ENCODE results near the gene GOPC. TPM values are rescaled to one million over a fixed set of nuclear protein-coding genes. Genes with fewer than 3 reads are reported as not detected.
A peak's percentile ranks its signal among the peaks of the same experiment; 100 is the strongest.
"Not testable (repeated sequence)": the region's sequence is repeated elsewhere in the genome, so short reads cannot be mapped to it uniquely, and the experiment has no call there.

The GOPC gene
- total RNA-seq (10 to 100 TPM; 21.2 to 22.0 TPM), polyA plus RNA-seq (15.5 TPM)

- Mint-ChIP-seq H3K4me1 (peaks cover 45 to 54% (median 53%) of the 10 kb centered on the region in 3 donors), H3K27ac (peak within 1 kb of the TSS; percentile 89 to 99 (median 98)), H3K27me3 (peaks cover 0 to 9% of the 10 kb centered on the region in 2 donors), H3K36me3 (peaks cover 9 to 27% (median 11%) of the 10 kb centered on the region in 3 donors), H3K9me3 (no peaks in the 10 kb centered on the region), H3K4me3 (peak within 1 kb of the TSS; percentile 96 to 100 (median 99))
- peak; percentile 91 to 98 (median 96) for DNase-seq
- H3K9me3 ChIP-seq (ENCODE audit: low read length) = no peaks in the 10 kb centered on the region
- no peaks in the 10 kb centered on the region for H3K27me3 ChIP-seq (ENCODE audit: insufficient read depth, low read length, poor library complexity, severe bottlenecking)
- H3K27ac ChIP-seq (ENCODE audit: low read depth, low read length) = peak within 1 kb of the TSS; percentile 79
- peak within 1 kb of the TSS; percentile 92 for H3K4me3 ChIP-seq (ENCODE audit: low read length)
- no peaks in the 10 kb centered on the region for H3K36me3 ChIP-seq (ENCODE audit: insufficient read depth, low read length)
- CTCF ChIA-PET = interaction anchor here (0.6 to 2.1 kb wide), 5 partner anchors 15 to 159 kb away, joined by 3 to 9 read pairs (median 3); no protein-coding TSS in a partner anchor
- peaks cover 30% of the 10 kb centered on the region for H3K4me1 ChIP-seq (ENCODE audit: insufficient read depth, low read length)
- POLR2A ChIA-PET = interaction anchor here (0.5 to 1.6 kb wide), 10 partner anchors 51 to 1740 kb away, joined by 3 to 10 read pairs (median 4); no protein-coding TSS in a partner anchor
Observed at GRCh38 chr6:117602151-117602898, at the start of gene GOPC. Gene GOPC (minus strand): TSS chr6:117602511. CDS start chr6:117602288, 223 bp downstream.

GRCh38 chr6:117651984-117652383 is 49.7 kb upstream of the GOPC start:
- H3K9me3 ChIP-seq (ENCODE audit: low read length); H3K36me3 Mint-ChIP-seq; H3K27ac ChIP-seq (ENCODE audit: low read depth, low read length); CTCF ChIA-PET; POLR2A ChIA-PET; H3K4me3 Mint-ChIP-seq; H3K27me3 ChIP-seq (ENCODE audit: insufficient read depth, low read length, poor library complexity, severe bottlenecking); DNase-seq; H3K27me3 Mint-ChIP-seq; H3K27ac Mint-ChIP-seq; H3K4me3 ChIP-seq (ENCODE audit: low read length); H3K9me3 Mint-ChIP-seq; H3K36me3 ChIP-seq (ENCODE audit: insufficient read depth, low read length); H3K4me1 ChIP-seq (ENCODE audit: insufficient read depth, low read length): not testable (repeated sequence)
- peaks cover 3 to 10% (median 4%) of the 10 kb centered on the region in 3 donors for H3K4me1 Mint-ChIP-seq

DNA sequence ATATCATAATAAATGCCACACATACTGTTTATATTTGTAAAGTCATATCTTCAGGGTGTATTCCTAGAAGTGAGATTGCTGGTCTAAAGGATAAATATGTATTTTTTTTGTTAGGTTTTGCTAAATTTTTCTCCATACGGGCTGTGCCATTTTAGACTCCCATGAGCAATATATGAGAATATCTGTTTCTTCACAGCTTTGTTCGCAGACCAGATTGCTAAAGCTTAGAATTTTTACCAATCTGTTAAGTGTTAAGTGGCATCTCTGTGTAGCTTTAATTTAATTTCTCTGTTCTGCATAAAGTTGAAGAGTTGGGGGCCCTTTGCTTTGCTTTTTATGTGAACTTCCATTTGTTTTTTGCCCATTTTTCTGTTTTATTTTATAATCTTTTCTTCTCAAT is 40.7 kb upstream of the GOPC start:
- H3K4me1 ChIP-seq (ENCODE audit: insufficient read depth, low read length) = no peaks in the 10 kb centered on the region
- Mint-ChIP-seq H3K36me3 (peaks cover 0 to 6% (median 0%) of the 10 kb centered on the region in 3 donors), H3K4me3 (no peak overlapping the region), H3K4me1 (no peaks in the 10 kb centered on the region), H3K27me3 (peaks cover 3 to 8% of the 10 kb centered on the region in 2 donors), H3K9me3 (peaks cover 0 to 6% (median 0%) of the 10 kb centered on the region in 5 donors), H3K27ac (no peak overlapping the region)
- ChIA-PET CTCF (no interaction called here), POLR2A (interaction anchor here (0.7 kb wide), 1 partner anchor 1047 kb away, joined by 3 read pairs; no protein-coding TSS in a partner anchor)
- no peaks in the 10 kb centered on the region for H3K27me3 ChIP-seq (ENCODE audit: insufficient read depth, low read length, poor library complexity, severe bottlenecking)
- H3K27ac ChIP-seq (ENCODE audit: low read depth, low read length) = no peak overlapping the region
- no peaks in the 10 kb centered on the region for H3K36me3 ChIP-seq (ENCODE audit: insufficient read depth, low read length)
- H3K4me3 ChIP-seq (ENCODE audit: low read length) = no peak overlapping the region
- no peaks in the 10 kb centered on the region for H3K9me3 ChIP-seq (ENCODE audit: low read length)
- DNase-seq = no peak

GRCh38 chr6:117637770-117638169 is 35.5 kb upstream of the GOPC start:
- Histone ChIP-seq H3K27me3 (ENCODE audit: insufficient read depth, low read length, poor library complexity, severe bottlenecking) (no peaks in the 10 kb centered on the region), H3K4me1 (ENCODE audit: insufficient read depth, low read length) (no peaks in the 10 kb centered on the region), H3K27ac (ENCODE audit: low read depth, low read length) (no peak overlapping the region), H3K4me3 (ENCODE audit: low read length) (no peak overlapping the region), H3K9me3 (ENCODE audit: low read length) (no peaks in the 10 kb centered on the region), H3K36me3 (ENCODE audit: insufficient read depth, low read length) (no peaks in the 10 kb centered on the region)
- Mint-ChIP-seq H3K9me3 (peaks cover 0 to 6% (median 0%) of the 10 kb centered on the region in 5 donors), H3K27ac (no peak overlapping the region), H3K4me1 (no peaks in the 10 kb centered on the region), H3K4me3 (no peak overlapping the region), H3K27me3 (peaks cover 0 to 3% of the 10 kb centered on the region in 2 donors), H3K36me3 (peaks cover 0 to 10% (median 0%) of the 10 kb centered on the region in 3 donors)
- ChIA-PET POLR2A (no interaction called here), CTCF (no interaction called here)
- DNase-seq = no peak

DNA sequence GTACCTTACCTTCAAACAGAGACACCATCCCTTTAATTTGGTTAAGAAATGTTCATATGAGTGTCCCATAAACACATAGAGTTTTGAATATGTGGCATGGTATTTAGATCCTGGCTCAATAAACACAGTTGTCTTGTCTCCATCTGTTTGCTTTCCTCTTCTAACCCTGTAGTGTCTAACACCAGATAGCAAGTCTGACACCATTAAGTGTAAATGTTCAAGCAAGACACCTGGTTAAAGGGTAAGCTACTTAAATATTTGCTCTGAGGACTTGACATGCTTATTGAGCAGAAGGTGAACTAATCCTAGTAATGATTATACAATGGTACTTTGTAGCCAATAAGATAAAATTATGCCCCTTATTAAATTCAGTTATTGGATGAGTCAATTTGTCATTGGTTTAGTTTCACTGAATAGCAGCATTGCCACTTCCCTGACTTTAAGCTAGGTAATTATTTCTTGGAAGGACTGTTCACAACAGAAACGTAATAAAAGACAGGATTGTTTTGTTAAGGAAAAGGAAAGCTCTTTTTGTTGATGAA is 26.9 kb upstream of the GOPC start:
- H3K4me1 ChIP-seq (ENCODE audit: insufficient read depth, low read length) = no peaks in the 10 kb centered on the region
- ChIA-PET POLR2A (no interaction called here), CTCF (no interaction called here)
- Mint-ChIP-seq H3K4me3 (no peak overlapping the region), H3K27ac (no peak overlapping the region), H3K36me3 (peaks cover 2 to 17% (median 2%) of the 10 kb centered on the region in 3 donors), H3K9me3 (peaks cover 15 to 21% (median 17%) of the 10 kb centered on the region in 5 donors), H3K4me1 (no peaks in the 10 kb centered on the region), H3K27me3 (peaks cover 0 to 9% of the 10 kb centered on the region in 2 donors)
- no peak overlapping the region for H3K27ac ChIP-seq (ENCODE audit: low read depth, low read length)
- H3K27me3 ChIP-seq (ENCODE audit: insufficient read depth, low read length, poor library complexity, severe bottlenecking) = no peaks in the 10 kb centered on the region
- H3K4me3 ChIP-seq (ENCODE audit: low read length) = no peak overlapping the region
- no peak for DNase-seq
- no peaks in the 10 kb centered on the region for H3K36me3 ChIP-seq (ENCODE audit: insufficient read depth, low read length)
- no peaks in the 10 kb centered on the region for H3K9me3 ChIP-seq (ENCODE audit: low read length)

DNA sequence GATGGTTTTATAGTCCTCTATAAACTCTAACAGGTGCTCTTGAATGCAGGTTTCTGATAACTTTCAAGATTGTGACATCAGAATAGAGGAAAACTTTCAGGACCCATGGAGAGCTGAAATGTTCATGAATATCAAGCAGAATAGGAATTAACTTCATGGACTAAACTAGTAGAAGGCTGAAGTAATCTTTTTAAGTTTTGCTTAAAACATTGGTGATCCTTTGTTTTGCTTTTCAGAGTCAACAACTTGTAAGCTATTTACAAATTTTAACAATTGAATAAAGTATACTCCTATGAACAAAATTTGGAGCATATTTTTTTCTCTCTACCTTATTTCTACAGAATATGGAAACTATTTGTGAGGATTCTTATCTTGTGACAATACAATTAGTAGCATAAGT is 25.2 kb upstream of the GOPC start:
- Histone ChIP-seq H3K4me3 (ENCODE audit: low read length) (no peak overlapping the region), H3K4me1 (ENCODE audit: insufficient read depth, low read length) (no peaks in the 10 kb centered on the region), H3K27me3 (ENCODE audit: insufficient read depth, low read length, poor library complexity, severe bottlenecking) (no peaks in the 10 kb centered on the region), H3K9me3 (ENCODE audit: low read length) (no peaks in the 10 kb centered on the region), H3K36me3 (ENCODE audit: insufficient read depth, low read length) (no peaks in the 10 kb centered on the region), H3K27ac (ENCODE audit: low read depth, low read length) (no peak overlapping the region)
- peaks cover 15 to 22% (median 17%) of the 10 kb centered on the region in 5 donors for H3K9me3 Mint-ChIP-seq
- no peak overlapping the region for H3K4me3 Mint-ChIP-seq
- peaks cover 2 to 24% (median 4%) of the 10 kb centered on the region in 3 donors for H3K36me3 Mint-ChIP-seq
- ChIA-PET POLR2A (no interaction called here), CTCF (no interaction called here)
- H3K27me3 Mint-ChIP-seq = peaks cover 2 to 9% of the 10 kb centered on the region in 2 donors
- DNase-seq = no peak
- no peak overlapping the region for H3K27ac Mint-ChIP-seq
- H3K4me1 Mint-ChIP-seq = no peaks in the 10 kb centered on the region

GRCh38 chr6:117624869-117625481 is 22.7 kb upstream of the GOPC start:
- H3K9me3 Mint-ChIP-seq = peaks cover 15 to 22% (median 17%) of the 10 kb centered on the region in 5 donors
- Histone ChIP-seq H3K36me3 (ENCODE audit: insufficient read depth, low read length) (no peaks in the 10 kb centered on the region), H3K4me1 (ENCODE audit: insufficient read depth, low read length) (no peaks in the 10 kb centered on the region), H3K27ac (ENCODE audit: low read depth, low read length) (no peak overlapping the region), H3K27me3 (ENCODE audit: insufficient read depth, low read length, poor library complexity, severe bottlenecking) (no peaks in the 10 kb centered on the region), H3K9me3 (ENCODE audit: low read length) (no peaks in the 10 kb centered on the region), H3K4me3 (ENCODE audit: low read length) (no peak overlapping the region)
- H3K36me3 Mint-ChIP-seq = peaks cover 2 to 24% (median 4%) of the 10 kb centered on the region in 3 donors
- no peaks in the 10 kb centered on the region for H3K4me1 Mint-ChIP-seq
- ChIA-PET POLR2A (no interaction called here), CTCF (no interaction called here)
- H3K27ac Mint-ChIP-seq = no peak overlapping the region
- H3K27me3 Mint-ChIP-seq = peaks cover 2 to 5% of the 10 kb centered on the region in 2 donors
- DNase-seq = no peak
- H3K4me3 Mint-ChIP-seq = no peak overlapping the region

DNA sequence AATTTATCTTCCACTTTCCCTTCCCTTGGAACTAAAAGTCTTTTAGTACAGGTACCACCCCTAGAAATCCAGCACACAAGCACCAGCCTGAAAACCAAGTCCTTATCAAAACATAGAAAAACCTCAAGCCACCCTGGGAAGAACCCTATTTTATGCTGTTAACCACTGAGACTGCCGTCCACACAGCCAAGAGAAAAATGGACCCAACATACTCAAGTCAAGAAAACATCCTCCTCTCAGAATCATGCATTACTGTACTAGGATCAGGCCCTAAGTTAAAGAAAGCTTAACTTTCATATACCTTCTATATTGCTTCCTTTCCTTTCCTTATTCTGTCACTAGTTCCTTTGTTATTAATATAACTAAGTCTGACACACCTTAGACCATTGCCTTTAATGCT is 16.9 kb upstream of the GOPC start:
- H3K36me3 ChIP-seq (ENCODE audit: insufficient read depth, low read length) = no peaks in the 10 kb centered on the region
- Mint-ChIP-seq H3K4me1 (peaks cover 21 to 27% (median 22%) of the 10 kb centered on the region in 3 donors), H3K9me3 (peaks cover 0 to 8% (median 4%) of the 10 kb centered on the region in 5 donors), H3K36me3 (peaks cover 0 to 7% (median 2%) of the 10 kb centered on the region in 3 donors), H3K4me3 (no peak overlapping the region), H3K27me3 (peaks cover 0 to 8% of the 10 kb centered on the region in 2 donors), H3K27ac (peak overlapping the region in 3 of 8 donors; percentile 1 to 48 (median 14))
- no peaks in the 10 kb centered on the region for H3K27me3 ChIP-seq (ENCODE audit: insufficient read depth, low read length, poor library complexity, severe bottlenecking)
- no peaks in the 10 kb centered on the region for H3K9me3 ChIP-seq (ENCODE audit: low read length)
- POLR2A ChIA-PET = no interaction called here
- no peak for DNase-seq
- CTCF ChIA-PET = interaction anchor here (1.1 kb wide), 1 partner anchor 14 kb away, joined by 3 read pairs; no protein-coding TSS in a partner anchor
- no peak overlapping the region for H3K4me3 ChIP-seq (ENCODE audit: low read length)
- H3K27ac ChIP-seq (ENCODE audit: low read depth, low read length) = no peak overlapping the region
- peaks cover 6% of the 10 kb centered on the region for H3K4me1 ChIP-seq (ENCODE audit: insufficient read depth, low read length)

Data from CD8-positive, alpha-beta memory T cell (primary cell).